ENCODE results near the gene HEATR1.
"Not testable (repeated sequence)": the region's sequence is repeated elsewhere in the genome, so short reads cannot be mapped to it uniquely, and the experiment has no call there.

The HEATR1 gene

DNA sequence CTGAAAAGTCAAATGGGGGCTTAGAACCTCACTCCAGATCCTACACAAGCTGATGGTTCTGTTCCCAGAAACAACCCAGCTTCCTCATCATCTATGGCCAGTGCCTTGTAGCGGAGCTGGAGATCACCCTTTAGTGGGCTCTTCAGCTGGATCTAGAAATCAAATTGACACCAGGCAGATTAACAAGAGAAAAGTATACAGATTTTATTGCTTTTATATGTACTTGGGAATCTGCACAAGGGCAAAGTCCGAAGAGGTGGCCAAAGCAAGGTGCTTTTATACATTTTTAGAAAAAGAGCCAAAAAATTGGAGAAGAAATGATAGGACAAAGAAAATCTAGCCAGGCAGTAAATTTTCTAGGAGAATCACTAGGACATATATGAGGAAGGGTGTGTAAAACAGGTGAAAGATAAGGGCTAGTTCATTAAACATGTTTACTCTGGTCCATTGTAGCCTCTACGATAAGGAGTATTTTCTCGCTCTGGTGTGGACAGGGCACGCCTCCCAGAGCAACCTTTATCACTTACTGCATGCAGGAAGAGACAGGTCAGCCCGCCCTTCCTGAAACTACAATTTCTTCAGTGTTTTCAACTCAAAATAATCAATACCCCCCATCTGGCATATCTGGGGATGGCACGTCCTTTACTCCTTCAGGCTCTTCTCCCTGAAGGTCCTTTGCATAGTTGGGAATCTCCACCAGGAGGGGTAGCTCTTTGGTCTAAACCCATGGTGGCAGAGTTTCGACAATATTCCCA, 94.5 kb downstream of the HEATR1 start:
- DNase-seq (ENCODE audit: low spot score) = no peak

DNA sequence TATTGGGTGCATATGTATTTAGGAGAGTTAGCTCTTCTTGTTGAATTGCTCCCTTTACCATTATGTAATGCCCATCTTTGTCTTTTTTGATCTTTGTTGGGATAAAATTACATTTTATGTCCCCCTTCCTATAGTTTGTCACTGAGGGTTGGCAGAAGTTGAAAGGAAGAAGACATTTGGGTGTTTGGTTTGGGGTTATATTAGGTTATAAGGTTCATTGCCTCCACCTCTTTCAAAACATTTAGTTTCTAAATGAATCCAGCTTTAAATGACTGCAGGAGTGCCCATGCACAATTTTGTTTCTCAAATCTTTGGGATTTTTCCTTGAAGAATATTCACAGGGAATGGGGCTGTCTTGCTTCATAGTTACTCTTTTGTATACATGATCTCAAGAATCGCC, 95.1 kb downstream of the HEATR1 start:
- DNase-seq (ENCODE audit: low spot score) = no peak

DNA sequence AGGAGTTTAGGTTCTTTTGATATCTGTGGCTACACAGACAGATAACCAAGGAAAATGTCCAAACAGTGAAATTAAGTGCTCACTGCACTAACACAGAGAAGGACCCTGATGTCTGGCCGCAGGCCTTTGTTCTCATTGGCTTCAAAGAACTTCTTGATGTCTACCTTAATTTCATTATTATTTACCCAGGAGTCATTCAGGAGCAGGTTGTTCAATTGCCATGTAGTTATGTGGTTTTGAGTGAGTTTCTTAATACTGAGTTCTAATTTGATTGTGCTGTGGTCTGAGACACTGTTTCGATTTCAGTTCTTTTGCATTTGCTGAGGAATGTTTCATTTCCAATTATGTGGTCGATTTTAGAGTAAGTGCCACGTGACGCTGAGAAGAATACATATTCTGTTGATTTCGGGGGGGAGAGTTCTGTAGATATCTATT, 95.7 kb downstream of the HEATR1 start:
- DNase-seq (ENCODE audit: low spot score) = no peak

DNA sequence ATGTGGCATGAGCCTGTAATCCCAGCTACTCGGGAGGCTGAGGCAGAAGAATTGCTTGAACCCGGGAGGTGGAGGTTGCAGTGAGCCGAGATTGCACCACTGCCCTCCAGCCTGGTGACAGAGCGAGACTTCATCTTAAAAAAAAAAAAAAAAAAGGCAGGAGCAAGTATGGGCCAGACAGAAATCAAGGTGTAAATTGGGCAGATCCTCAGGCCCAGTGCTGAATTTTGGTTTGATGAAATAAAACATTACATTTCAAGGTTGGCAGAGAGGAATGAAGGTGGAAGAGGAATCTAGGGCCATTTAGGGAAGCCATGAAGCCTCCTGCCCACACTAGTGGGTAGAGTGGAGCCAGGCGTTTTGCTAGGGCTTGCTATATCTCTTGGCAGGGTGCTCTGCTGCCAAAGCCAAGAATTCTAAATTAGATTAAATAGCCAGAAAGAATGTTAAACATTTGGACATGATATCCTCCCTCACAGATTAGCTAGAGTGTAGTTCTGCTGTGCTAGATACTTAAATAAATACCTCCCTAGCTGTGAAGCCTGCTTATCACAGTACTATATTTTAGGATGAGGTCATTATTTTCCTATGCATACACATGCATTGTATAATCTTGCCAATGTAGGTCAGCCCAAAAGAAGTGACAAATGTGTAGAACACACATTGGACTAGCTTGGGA, 97.2 kb downstream of the HEATR1 start:
- DNase-seq (ENCODE audit: low spot score) = peak; percentile 30

DNA sequence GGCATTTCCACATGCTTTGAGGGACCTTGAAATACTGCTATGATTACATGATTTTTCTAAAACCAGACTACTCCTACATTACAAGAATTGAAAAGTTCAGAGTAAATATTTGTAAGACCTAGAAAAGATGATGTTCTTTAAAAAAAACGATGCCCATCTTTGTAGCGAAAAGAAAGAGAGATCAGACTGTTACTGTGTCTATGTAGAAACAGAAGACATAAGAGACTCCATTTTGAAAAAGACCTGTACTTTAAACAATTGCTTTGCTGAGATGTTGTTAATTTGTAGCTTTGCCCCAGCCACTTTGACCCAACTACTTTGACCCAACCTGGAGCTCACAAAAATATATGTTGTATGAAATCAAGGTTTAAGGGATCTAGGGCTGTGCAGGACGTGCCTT, 100.0 kb downstream of the HEATR1 start:
- not testable (repeated sequence) for DNase-seq (ENCODE audit: low spot score)

DNA sequence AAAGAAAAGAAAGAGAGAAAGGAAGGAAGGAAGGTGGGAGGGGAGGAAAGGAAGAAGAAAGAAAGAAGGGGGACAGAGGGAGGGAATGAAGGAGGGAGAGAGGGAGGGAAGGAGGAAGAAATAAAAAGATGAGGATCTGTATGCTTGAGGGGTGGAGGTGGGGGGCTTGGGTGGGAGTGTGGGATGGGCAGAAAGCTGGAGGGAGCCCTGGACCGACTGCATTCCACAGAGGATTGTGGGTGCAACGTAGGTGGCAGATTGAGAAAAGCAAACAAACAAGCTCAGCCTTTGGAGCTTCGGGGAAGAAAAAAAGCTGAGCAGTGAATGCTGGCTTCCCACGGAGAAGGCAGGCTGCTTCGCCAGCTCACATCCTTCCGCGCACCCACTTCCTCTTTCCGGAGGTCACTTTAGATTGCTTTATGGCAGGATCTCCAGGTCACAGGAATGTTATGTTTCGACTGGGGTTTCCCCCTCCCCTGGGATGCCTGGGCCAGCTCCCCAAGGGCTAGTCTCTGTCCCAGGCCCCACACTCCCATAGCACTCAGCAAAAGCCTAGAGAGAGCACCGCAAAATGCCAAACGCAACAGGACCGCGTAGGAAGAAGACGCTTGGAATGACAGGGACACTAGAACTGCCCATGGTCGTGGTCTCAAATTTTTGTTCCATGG, 101.2 kb downstream of the HEATR1 start:
- DNase-seq (ENCODE audit: low spot score) = peak; percentile 77

DNA sequence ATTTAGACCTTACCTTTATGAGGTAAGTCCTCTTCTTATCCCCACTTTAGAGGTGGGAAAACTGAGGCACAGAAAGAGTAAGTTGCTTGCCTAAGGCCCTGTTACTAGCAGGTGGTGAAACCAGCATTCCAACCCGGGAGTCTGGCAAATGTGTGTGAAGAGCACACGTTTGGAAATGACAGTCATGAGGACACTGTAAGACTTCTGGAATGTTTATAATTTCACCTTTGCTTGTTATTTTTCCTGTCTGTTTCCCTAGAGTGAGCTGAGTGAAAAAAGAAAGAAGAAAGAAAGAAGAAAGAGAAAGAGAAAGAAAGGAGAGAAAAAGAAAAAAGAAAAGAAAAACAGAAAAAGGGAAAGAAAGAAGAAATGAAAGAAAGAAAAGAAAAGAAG, 101.7 kb downstream of the HEATR1 start:
- no peak for DNase-seq (ENCODE audit: low spot score)

DNA sequence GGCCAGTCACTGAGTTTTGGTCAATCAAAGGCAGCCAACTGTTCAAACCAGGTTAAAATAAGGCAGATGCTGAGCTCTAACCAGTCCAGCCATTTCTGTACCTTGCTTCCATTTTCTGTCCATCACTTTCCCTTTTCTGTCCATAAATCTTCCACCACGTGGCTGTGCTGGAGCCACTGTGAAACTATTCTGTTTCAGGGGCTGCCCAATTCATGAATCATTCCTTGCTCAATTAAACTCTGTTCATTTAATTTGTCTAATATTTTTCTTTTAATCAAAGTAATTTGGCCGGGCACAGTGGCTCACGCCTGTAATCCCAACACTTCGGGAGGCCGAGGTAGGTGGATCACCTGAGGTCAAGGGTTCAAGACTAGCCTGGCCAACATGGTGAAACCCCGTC, 103.2 kb downstream of the HEATR1 start:
- no peak for DNase-seq (ENCODE audit: low spot score)
